ENCODE measurements around the gene HRH1.
A peak's percentile ranks its signal among the peaks of the same experiment; 100 is the strongest.

HRH1 gene

DNA sequence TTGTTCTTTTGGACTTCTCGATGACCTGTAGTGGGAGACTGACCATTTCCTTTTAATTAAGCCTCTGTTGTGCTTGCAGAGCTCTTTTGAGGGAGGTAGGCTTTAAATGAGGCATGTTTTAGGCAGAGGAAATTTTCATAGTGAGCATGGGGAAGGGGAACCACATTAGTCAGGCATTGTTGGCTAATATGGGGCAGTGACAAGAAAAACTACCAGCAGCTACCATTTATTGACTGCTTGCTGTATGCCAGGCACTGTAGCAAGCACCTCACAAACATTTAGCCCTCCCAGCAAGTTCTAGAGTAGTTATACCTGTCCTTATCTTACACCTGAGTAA lies 128.8 kb downstream of the HRH1 start:
- no peak overlapping the region for H3K4me3 ChIP-seq (replicated peaks in 1 of 2; ENCODE audit: low read depth in 2 of 2, low read length in 2 of 2)
- DNase-seq (ENCODE audit: low read depth in 2 of 2): no peak
- TF ChIP-seq, protein P1, sequence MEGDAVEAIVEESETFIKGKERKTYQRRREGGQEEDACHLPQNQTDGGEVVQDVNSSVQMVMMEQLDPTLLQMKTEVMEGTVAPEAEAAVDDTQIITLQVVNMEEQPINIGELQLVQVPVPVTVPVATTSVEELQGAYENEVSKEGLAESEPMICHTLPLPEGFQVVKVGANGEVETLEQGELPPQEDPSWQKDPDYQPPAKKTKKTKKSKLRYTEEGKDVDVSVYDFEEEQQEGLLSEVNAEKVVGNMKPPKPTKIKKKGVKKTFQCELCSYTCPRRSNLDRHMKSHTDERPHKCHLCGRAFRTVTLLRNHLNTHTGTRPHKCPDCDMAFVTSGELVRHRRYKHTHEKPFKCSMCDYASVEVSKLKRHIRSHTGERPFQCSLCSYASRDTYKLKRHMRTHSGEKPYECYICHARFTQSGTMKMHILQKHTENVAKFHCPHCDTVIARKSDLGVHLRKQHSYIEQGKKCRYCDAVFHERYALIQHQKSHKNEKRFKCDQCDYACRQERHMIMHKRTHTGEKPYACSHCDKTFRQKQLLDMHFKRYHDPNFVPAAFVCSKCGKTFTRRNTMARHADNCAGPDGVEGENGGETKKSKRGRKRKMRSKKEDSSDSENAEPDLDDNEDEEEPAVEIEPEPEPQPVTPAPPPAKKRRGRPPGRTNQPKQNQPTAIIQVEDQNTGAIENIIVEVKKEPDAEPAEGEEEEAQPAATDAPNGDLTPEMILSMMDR (IDR thresholded peaks at IDR 0.05; ENCODE audit: low read depth, low read length): no peak

DNA sequence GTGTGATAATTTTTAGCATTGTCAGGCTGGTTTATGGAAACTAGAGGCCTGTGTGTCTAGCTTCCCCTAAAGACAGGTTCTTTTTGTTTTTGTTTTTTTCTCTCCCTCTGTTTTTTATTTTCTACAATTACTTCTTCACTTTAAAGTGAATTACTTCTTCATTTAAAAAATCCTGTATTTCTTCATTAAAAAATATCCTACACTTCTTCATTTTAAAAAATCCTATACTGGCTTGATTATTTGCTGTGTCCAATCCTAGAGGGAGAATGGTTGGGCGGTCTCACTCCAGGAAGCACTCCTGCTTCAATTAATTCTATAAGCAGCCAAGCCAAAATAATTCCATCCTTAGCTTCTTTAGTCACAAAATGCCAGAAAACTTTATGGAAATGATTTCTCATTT lies 129.7 kb downstream of the HRH1 start:
- TF ChIP-seq, protein P1 (IDR thresholded peaks at IDR 0.05; ENCODE audit: low read depth, low read length): no peak
- DNase-seq (ENCODE audit: low read depth in 2 of 2): no peak
- no peak overlapping the region for H3K4me3 ChIP-seq (replicated peaks in 1 of 2; ENCODE audit: low read depth in 2 of 2, low read length in 2 of 2)

DNA sequence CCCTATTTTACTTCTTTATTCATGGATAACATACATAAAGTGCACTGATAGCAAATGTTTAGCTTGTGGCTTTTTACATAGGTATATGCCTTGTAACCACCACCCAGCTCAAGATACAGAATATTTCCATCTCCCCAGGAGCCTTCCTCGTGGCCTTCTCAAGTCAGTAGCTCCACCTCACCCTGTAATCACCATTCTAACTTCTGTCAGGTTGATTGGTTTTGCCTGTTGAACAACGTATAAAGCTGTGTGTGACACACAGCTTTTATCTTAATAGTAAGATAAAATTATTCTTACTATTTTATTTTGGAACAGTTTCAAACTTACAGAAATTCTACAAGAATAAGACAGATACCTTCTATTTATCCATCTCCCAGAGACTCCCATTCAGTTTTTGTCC lies 131.2 kb downstream of the HRH1 start:
- DNase-seq (ENCODE audit: low read depth in 2 of 2): peak in 1 of 2 donors; percentile 70
- TF ChIP-seq, protein P1 (IDR thresholded peaks at IDR 0.05; ENCODE audit: low read depth, low read length): no peak

DNA sequence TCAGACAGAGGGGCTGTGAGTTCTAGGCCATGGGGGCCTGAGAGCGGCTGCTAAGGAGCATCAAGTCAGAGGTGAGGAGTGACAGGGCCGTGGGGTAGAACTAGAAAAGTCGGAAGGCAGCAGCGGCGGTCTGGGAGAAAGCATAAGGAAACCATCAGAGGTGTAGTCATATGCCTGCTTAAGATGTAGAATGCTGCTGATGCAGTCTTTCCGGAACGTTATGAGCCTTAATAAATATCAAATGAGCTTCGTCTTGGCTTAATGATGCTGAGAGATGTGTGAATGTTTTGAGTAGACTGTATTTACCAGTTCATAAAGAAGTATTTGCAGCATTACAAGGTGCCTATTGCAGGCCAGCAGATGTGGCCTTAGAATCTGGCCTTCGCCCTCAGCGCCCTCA lies 133.1 kb downstream of the HRH1 start:
- DNase-seq (ENCODE audit: low read depth in 2 of 2): no peak
- no peak overlapping the region for H3K4me3 ChIP-seq (replicated peaks in 1 of 2; ENCODE audit: low read depth in 2 of 2, low read length in 2 of 2)
- TF ChIP-seq, protein P1 (IDR thresholded peaks at IDR 0.05; ENCODE audit: low read depth, low read length): no peak

More for the DNA sequence above, 131.2 kb downstream of the HRH1 start:
- no peak overlapping the region for H3K4me3 ChIP-seq (replicated peaks in 1 of 2; ENCODE audit: low read depth in 2 of 2, low read length in 2 of 2)

DNA sequence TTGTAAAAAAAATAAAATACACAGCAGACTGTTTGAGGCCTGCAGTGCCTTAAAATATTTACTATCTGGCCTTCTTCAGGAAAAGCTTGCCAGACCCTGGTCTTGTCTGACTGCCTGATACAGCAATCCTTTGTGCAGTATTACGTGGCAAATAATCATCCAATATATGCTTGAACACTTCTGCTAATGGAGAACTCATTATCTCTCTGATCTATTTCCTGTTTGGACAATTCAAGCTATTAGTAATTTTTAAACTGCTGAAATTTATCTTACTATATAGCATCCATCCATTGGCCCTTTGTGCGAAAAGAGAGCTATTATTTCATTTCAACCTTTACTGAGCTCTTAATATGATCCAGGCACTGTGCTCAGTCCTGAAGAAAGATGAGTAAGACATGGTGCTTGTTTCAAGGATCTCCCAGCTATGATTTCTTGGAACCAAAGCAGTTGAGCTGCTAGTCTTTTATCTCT lies 133.8 kb downstream of the HRH1 start:
- TF ChIP-seq, protein P1 (IDR thresholded peaks at IDR 0.05; ENCODE audit: low read depth, low read length): no peak
- peak; percentile 50 to 70 for DNase-seq (ENCODE audit: low read depth in 2 of 2)
- H3K4me3 ChIP-seq (replicated peaks in 1 of 2; ENCODE audit: low read depth in 2 of 2, low read length in 2 of 2): no peak overlapping the region

DNA sequence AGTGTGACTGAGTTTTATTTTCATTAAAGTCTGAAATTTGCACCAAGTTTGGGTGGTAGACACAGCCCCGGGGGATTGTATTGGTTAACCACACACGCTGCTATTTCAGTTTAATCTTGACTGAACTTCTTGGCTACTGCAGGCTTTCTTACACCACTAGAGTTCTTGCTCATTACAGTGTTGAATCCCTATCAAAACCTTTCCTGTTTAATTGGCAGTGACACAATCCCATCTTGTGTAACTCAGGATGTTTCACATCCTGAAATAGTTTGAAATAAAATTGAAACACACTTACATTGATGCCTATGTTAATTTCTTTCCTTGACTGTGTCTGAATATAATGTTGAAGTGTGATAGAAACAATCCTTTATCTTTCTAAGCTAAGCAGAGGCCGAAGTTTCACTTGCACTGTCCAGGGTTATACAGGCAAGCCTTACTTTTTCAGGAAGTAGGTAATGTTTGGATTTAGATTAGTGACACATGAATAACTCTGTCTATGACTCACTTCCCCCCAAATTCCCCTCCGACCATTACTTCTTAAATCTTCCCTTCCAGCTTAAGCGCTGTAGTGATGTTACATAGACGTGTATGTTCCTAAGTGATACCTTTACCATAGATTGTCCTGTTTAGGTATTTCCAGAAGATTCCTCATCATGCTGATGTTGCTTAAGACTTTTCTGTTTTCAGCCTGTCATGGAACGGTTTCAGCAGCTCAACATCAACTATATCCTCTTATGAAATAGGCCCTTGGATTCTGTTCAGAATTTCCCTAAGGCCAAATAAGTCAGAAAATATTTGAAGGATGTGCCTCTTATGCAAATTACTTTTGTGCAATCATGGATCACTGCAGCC lies 134.7 kb downstream of the HRH1 start:
- peak; percentile 95 to 98 for DNase-seq (ENCODE audit: low read depth in 2 of 2)
- no peak overlapping the region for H3K4me3 ChIP-seq (replicated peaks in 1 of 2; ENCODE audit: low read depth in 2 of 2, low read length in 2 of 2)
- TF ChIP-seq, protein P1 (IDR thresholded peaks at IDR 0.05; ENCODE audit: low read depth, low read length): no peak

All from cardiac fibroblast (primary cell).